Chondrocyte (in vitro differentiated cells): Measurements from ENCODE around the gene PLA2G4E. TPM values are rescaled to one million over a fixed set of nuclear protein-coding genes. Genes with fewer than 3 reads are reported as not detected.

Experiments used
- DNase-seq: peaks from one replicate; pipeline ENCODE4 v3.0.0; 2021; ENCODE audit warnings: mixed read lengths, low spot score
- H3K27ac Mint-ChIP-seq: one replicate; pipeline ENCODE4 v1.8.0; 2021; ENCODE audit warnings: mild to moderate bottlenecking, moderate library complexity, mixed read lengths; ENCODE audit not compliant: unreplicated experiment
- H3K27me3 Mint-ChIP-seq: 2 replicates; pipeline ENCODE4 v1.8.0; 2021; ENCODE audit warnings: low read depth, mixed read lengths
- H3K36me3 Mint-ChIP-seq: 2 replicates; pipeline ENCODE4 v1.8.0; 2021; ENCODE audit warnings: low read depth, mixed read lengths
- H3K4me1 Mint-ChIP-seq: 2 replicates; pipeline ENCODE4 v1.8.0; 2021; ENCODE audit warnings: low read depth, mild to moderate bottlenecking, mixed read lengths
- H3K4me3 Mint-ChIP-seq: one replicate; pipeline ENCODE4 v1.8.0; 2021; ENCODE audit warnings: mild to moderate bottlenecking, moderate library complexity, mixed read lengths; ENCODE audit not compliant: unreplicated experiment
- H3K9me3 Mint-ChIP-seq: 2 replicates; pipeline ENCODE4 v1.8.0; 2021; ENCODE audit warnings: low read depth, mixed read lengths
- total RNA-seq: library from RNA; stranded (reverse); gene quantifications from 3 replicates; pipeline ENCODE4 v1.2.1, GENCODE V29; 2021
- TF ChIP-seq, protein P1 (sequence below): fragments of 200-600 bp; sonication (generic); IDR thresholded peaks from 2 replicates; pipeline ENCODE4 v1.5.0; 2021; ENCODE audit warnings: antibody characterized with exemption, mild to moderate bottlenecking, moderate library complexity

PLA2G4E gene
- total RNA-seq, 1 donor from 2014 or later = not detected

DNA sequence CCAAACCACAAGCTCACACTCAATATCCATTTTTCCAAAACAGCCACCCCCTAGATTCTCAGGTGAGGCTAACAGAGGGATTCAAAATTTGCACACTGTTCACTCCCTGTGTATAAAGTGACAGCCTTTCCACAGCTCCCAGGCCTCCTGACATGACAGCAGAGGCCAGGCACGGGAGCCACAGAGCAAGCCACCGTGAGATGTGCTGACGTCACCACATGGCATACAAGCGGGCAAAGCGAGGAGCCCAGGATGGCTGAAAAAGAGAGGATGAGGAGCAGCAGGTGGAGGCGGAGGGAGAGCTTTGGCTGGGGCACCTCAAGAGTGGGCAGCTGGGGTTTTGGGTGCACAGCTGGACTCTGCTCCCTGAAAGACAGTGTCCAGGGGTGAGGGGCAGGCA is 75.6 kb downstream of the PLA2G4E start:
- no peaks in the 10 kb centered on the region for H3K27me3 Mint-ChIP-seq
- H3K36me3 Mint-ChIP-seq = peaks cover 2% of the 10 kb centered on the region
- H3K4me1 Mint-ChIP-seq = peaks cover 91% of the 10 kb centered on the region
- no peak for DNase-seq
- TF ChIP-seq, protein P1, sequence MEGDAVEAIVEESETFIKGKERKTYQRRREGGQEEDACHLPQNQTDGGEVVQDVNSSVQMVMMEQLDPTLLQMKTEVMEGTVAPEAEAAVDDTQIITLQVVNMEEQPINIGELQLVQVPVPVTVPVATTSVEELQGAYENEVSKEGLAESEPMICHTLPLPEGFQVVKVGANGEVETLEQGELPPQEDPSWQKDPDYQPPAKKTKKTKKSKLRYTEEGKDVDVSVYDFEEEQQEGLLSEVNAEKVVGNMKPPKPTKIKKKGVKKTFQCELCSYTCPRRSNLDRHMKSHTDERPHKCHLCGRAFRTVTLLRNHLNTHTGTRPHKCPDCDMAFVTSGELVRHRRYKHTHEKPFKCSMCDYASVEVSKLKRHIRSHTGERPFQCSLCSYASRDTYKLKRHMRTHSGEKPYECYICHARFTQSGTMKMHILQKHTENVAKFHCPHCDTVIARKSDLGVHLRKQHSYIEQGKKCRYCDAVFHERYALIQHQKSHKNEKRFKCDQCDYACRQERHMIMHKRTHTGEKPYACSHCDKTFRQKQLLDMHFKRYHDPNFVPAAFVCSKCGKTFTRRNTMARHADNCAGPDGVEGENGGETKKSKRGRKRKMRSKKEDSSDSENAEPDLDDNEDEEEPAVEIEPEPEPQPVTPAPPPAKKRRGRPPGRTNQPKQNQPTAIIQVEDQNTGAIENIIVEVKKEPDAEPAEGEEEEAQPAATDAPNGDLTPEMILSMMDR = no peak
- no peak overlapping the region for H3K4me3 Mint-ChIP-seq
- H3K9me3 Mint-ChIP-seq = no peaks in the 10 kb centered on the region
- H3K27ac Mint-ChIP-seq = peak overlapping the region; percentile 96

DNA sequence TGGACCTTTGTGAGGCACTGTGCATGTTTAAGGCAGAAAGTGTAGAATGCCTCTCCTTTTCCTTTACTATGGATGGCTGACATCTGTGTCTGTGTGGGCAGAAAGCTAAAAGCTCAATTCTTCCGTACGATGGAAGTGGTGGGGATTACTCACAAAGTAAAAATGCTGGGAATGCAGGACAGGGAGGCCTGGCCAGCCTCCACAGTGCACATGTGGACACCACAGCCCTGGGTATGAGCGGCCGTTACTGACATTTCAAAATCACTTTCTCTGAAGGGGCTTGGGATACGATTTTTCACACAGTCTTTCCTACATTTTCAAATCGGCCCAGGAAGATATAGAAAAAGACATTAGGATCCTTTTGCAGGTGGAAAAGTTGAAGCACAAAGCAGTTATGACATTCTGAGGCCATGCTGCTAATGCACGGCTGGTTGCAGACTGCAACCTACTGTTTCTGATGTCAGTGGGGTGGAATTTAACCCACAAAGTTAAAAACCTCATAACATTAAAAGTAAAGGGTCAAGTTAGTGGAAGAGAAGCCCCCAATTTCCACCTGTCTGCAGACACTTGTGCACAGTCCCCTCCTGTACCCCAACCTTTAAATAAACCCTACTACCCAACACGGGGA is 76.4 kb downstream of the PLA2G4E start:
- Mint-ChIP-seq H3K27ac (peak overlapping the region; percentile 96), H3K4me3 (peak overlapping the region; percentile 3), H3K27me3 (no peaks in the 10 kb centered on the region), H3K9me3 (no peaks in the 10 kb centered on the region), H3K36me3 (peaks cover 2% of the 10 kb centered on the region), H3K4me1 (peaks cover 87% of the 10 kb centered on the region)
- TF ChIP-seq, protein P1 = no peak
- DNase-seq = no peak

DNA sequence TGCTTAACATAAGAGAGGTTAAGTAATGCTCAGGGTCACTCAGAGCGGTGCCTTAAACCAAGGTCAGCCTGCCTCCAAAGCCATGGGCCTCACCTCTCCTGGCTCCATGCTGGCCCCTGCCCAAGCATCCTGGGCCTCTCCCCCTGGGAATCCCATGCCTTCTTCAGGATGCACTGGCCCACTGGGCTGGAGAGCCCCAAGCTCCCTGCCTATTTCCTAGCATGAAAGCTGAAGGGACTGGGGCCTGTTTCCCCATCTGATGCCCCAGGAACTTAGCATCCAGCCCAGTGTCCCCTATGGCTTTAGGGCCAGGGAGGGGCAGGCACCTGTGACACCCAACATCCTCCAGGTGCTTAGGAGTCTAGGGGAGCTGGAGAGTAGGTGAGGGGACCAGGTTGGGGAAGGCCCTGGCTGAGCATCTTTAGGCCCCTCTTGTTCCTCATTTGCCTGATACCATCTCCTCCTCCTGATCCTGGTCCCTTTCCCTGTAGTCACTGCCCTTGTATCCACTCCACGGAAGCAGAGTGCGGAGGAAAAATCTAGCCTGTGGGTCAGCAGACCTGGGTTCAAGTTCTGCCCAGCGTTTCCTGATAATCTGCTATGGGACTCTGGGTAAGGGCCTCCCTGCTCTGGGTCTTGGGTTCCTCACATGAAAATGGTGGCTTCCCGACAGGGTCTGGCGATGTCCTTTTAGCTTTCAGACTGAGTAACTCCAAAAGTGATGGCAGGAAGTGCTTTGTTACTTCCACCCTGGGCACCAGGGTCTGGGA is 77.1 kb downstream of the PLA2G4E start:
- Mint-ChIP-seq H3K27ac (peak overlapping the region; percentile 96), H3K9me3 (no peaks in the 10 kb centered on the region), H3K4me3 (peak overlapping the region; percentile 3), H3K4me1 (peaks cover 82% of the 10 kb centered on the region), H3K36me3 (peaks cover 4% of the 10 kb centered on the region), H3K27me3 (no peaks in the 10 kb centered on the region)
- TF ChIP-seq, protein P1 = no peak
- DNase-seq = no peak

DNA sequence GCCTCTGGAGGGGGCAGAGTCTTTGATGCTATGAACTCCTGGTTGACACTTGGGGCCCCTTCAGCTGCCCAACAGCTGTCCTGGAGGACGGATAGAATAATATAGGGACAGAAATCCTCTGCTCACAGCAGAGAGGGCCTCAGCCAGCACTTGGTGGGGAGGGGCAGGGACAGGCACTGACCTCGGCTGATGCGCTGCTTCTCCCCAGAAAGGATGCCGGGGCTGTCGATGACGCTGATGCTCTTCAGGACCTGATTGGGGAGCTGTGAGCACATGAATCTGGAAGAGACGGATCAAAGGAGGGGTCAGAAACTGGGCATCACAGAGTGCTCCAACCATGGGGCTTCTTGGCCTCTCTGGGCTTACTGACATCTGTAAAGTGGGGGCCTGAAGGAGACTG is 78.0 kb downstream of the PLA2G4E start:
- no peak for DNase-seq
- Mint-ChIP-seq H3K27ac (peak overlapping the region; percentile 68), H3K36me3 (peaks cover 4% of the 10 kb centered on the region), H3K4me3 (no peak overlapping the region), H3K4me1 (peaks cover 79% of the 10 kb centered on the region), H3K9me3 (no peaks in the 10 kb centered on the region), H3K27me3 (no peaks in the 10 kb centered on the region)
- TF ChIP-seq, protein P1 = no peak

DNA sequence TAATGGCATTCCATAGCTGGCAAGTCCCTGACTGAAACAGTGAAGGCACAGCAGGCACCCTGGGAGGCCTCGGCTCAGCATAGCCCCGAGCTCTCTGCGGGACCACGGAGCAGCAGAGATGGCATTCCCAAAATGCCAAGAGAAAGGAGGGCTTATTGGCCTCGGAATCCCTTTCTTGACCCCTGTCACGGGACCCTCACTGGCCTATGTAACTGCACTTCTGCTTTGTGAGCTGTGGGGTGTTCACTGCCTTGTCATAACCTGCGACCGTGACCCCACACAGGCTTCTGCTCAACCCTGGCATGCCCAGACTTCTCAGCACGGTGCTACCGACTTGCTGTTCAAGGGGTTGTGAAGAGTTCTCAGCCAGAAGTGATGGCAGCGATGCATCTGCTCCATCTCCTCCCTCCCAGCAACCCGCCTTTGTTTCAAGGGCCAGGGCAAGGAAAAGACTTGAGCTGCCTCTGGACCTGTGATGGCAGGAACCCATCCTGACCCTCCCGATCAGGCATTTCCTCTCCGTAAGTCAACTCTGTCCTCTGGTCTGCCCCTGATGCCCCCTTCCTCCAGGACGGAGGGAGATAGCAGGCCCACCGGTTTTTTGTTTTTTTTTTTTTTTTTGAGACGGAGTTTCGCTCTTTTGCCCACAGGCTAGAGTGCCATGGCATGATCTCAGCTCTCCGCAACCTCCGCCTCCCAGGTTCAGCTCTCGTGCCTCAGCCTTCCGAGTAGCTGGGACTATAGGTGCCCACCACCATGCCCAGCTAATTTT is 79.0 kb downstream of the PLA2G4E start:
- H3K4me1 Mint-ChIP-seq = peaks cover 75% of the 10 kb centered on the region
- no peaks in the 10 kb centered on the region for H3K9me3 Mint-ChIP-seq
- TF ChIP-seq, protein P1 = no peak
- H3K27ac Mint-ChIP-seq = peak overlapping the region; percentile 63
- no peak overlapping the region for H3K4me3 Mint-ChIP-seq
- DNase-seq = no peak
- H3K36me3 Mint-ChIP-seq = peaks cover 4% of the 10 kb centered on the region
- no peaks in the 10 kb centered on the region for H3K27me3 Mint-ChIP-seq
